WTC11 (cell line): ENCODE data around the gene WNT5A. TPM values are rescaled to one million over a fixed set of nuclear protein-coding genes. Genes with fewer than 3 reads are reported as not detected.

Experiments
- ATAC-seq: fragments of 200-7000 bp; cut with Tn5 transposase; 2 replicates; pipeline ENCODE4 v1.10.0; 2021; ENCODE audit warnings: mild to moderate bottlenecking, moderate library complexity
- CTCF ChIA-PET: fragments of 300-600 bp; sonication (Branson Sonifier 250); formaldehyde crosslinking; loops from one replicate; lab custom pipeline; 2021; ENCODE audit warnings: antibody characterized with exemption; lab: Charles Lee
- POLR2A ChIA-PET: fragments of 350-600 bp; sonication (Branson Sonifier 250); formaldehyde crosslinking; loops from one replicate; lab custom pipeline; 2021; ENCODE audit warnings: antibody characterized with exemption; lab: Charles Lee
- DNase-seq: peaks from one replicate; pipeline ENCODE4 v3.0.0; 2021; ENCODE audit warnings: low spot score
- H3K27ac Mint-ChIP-seq: 2 replicates; pipeline ENCODE4 v1.8.0; 2021; ENCODE audit warnings: mixed read lengths
- H3K27me3 Mint-ChIP-seq: 2 replicates; pipeline ENCODE4 v1.8.0; 2021; ENCODE audit warnings: low read depth, mild to moderate bottlenecking, moderate library complexity, mixed read lengths
- H3K36me3 Mint-ChIP-seq: 2 replicates; pipeline ENCODE4 v1.8.0; 2021; ENCODE audit warnings: mixed read lengths
- H3K4me1 Mint-ChIP-seq: 2 replicates; pipeline ENCODE4 v1.8.0; 2022; ENCODE audit warnings: mixed read lengths
- H3K4me3 Mint-ChIP-seq: 2 replicates; pipeline ENCODE4 v1.8.0; 2021; ENCODE audit warnings: mild to moderate bottlenecking, moderate library complexity, mixed read lengths
- H3K9me3 Mint-ChIP-seq: 2 replicates; pipeline ENCODE4 v1.8.0; 2021; ENCODE audit warnings: mixed read lengths
- EMX1 ChIP-seq: fragments of 250-450 bp; sonication (Bioruptor Pico); IDR thresholded peaks from 2 replicates; pipeline ENCODE4 v1.8.0; 2021; ENCODE audit warnings: mild to moderate bottlenecking
- FOXK1 ChIP-seq: sonication (generic); formaldehyde crosslinking; IDR thresholded peaks from 2 replicates; pipeline ENCODE4 v1.8.0; 2022; ENCODE audit warnings: mild to moderate bottlenecking, moderate library complexity, missing genetic modification reagents
- HMGA2 ChIP-seq: fragments of 250-450 bp; sonication (Bioruptor Pico); IDR thresholded peaks from 2 replicates; pipeline ENCODE4 v1.4.0; 2021; ENCODE audit warnings: mild to moderate bottlenecking, moderate library complexity
- IRF2 ChIP-seq: sonication (generic); formaldehyde crosslinking; IDR thresholded peaks from 2 replicates; pipeline ENCODE4 v1.8.0; 2022; ENCODE audit warnings: low read depth, missing genetic modification reagents, borderline replicate concordance
- NFATC4 ChIP-seq: fragments of 250-450 bp; sonication (Bioruptor Pico); IDR thresholded peaks from 2 replicates; pipeline ENCODE4 v1.9.0; 2021; ENCODE audit warnings: mild to moderate bottlenecking
- PRRX2 ChIP-seq: fragments of 250-450 bp; sonication (Bioruptor Pico); IDR thresholded peaks from 2 replicates; pipeline ENCODE4 v1.8.0; 2021; ENCODE audit warnings: mild to moderate bottlenecking
- SP1 ChIP-seq: sonication (generic); formaldehyde crosslinking; conservative IDR thresholded peaks from 2 replicates; pipeline ENCODE4 v1.8.1; 2022; ENCODE audit warnings: missing genetic modification reagents
- ZNF396 ChIP-seq: fragments of 250-450 bp; sonication (Bioruptor Pico); IDR thresholded peaks from 2 replicates; pipeline ENCODE4 v1.8.0; 2021; ENCODE audit warnings: mild to moderate bottlenecking, moderate library complexity, borderline replicate concordance
- total RNA-seq: library from RNA; stranded (reverse); gene quantifications from 3 replicates; pipeline ENCODE4 v1.2.3, GENCODE V29; 2021
- TF ChIP-seq, protein P1 (sequence below): sonication (generic); formaldehyde crosslinking; IDR thresholded peaks from 2 replicates; pipeline ENCODE4 v1.8.0; 2023; ENCODE audit warnings: missing genetic modification reagents, mild to moderate bottlenecking, borderline replicate concordance
- TF ChIP-seq, protein P2 (sequence below): sonication (generic); formaldehyde crosslinking; IDR thresholded peaks from 2 replicates; pipeline ENCODE4 v1.8.1; 2023; ENCODE audit warnings: mild to moderate bottlenecking, missing genetic modification reagents, moderate library complexity
- TF ChIP-seq, protein P3 (sequence below): sonication (generic); formaldehyde crosslinking; IDR thresholded peaks from 2 replicates; pipeline ENCODE4 v1.8.1; 2022; ENCODE audit warnings: missing genetic modification reagents, borderline replicate concordance
- TF ChIP-seq, protein P4 (sequence below): sonication (generic); formaldehyde crosslinking; conservative IDR thresholded peaks from 2 replicates; pipeline ENCODE4 v1.8.1; 2023; ENCODE audit warnings: mild to moderate bottlenecking, low read depth, missing genetic modification reagents, moderate library complexity
- TF ChIP-seq, protein P5 (sequence below): sonication (generic); formaldehyde crosslinking; IDR thresholded peaks from 2 replicates; pipeline ENCODE4 v1.8.1; 2022; ENCODE audit warnings: mild to moderate bottlenecking, missing genetic modification reagents, moderate library complexity, borderline replicate concordance
- TF ChIP-seq, protein P6 (sequence below): fragments of 250-450 bp; sonication (Bioruptor Pico); IDR thresholded peaks from 2 replicates; pipeline ENCODE4 v1.9.0; 2021; ENCODE audit warnings: mild to moderate bottlenecking, borderline replicate concordance
- TF ChIP-seq, protein P7 (sequence below): sonication (generic); formaldehyde crosslinking; IDR thresholded peaks from 2 replicates; pipeline ENCODE4 v1.8.0; 2022; ENCODE audit warnings: mild to moderate bottlenecking, missing genetic modification reagents
- TF ChIP-seq, protein P8 (sequence below): fragments of 250-450 bp; sonication (Bioruptor Pico); IDR thresholded peaks from 2 replicates; pipeline ENCODE4 v1.8.0; 2021; ENCODE audit warnings: mild to moderate bottlenecking

Gene WNT5A
- total RNA-seq, 1 experiment from 2014 or later, result 10.6 TPM

DNA sequence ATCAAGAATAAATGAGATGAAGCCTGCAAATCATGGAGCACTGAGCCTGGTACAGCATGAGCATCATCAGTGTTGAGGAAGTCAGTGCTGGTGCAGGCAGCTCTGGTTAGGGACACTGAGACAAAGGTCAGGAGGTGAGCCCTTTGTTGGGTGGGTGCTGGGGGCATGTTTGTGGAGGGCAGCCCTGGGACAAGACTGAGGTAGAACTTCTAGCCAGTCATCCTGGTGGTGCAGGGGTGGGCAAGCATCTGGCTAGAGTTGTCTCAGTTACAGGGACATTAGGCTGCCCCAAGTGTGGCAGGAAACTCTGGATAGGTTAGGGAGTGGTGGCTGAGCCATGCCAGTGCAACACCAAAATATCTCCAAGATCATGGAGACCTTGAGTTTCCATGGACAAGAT, 27.3 kb downstream of the WNT5A start (continued):
- TF ChIP-seq, protein P1, sequence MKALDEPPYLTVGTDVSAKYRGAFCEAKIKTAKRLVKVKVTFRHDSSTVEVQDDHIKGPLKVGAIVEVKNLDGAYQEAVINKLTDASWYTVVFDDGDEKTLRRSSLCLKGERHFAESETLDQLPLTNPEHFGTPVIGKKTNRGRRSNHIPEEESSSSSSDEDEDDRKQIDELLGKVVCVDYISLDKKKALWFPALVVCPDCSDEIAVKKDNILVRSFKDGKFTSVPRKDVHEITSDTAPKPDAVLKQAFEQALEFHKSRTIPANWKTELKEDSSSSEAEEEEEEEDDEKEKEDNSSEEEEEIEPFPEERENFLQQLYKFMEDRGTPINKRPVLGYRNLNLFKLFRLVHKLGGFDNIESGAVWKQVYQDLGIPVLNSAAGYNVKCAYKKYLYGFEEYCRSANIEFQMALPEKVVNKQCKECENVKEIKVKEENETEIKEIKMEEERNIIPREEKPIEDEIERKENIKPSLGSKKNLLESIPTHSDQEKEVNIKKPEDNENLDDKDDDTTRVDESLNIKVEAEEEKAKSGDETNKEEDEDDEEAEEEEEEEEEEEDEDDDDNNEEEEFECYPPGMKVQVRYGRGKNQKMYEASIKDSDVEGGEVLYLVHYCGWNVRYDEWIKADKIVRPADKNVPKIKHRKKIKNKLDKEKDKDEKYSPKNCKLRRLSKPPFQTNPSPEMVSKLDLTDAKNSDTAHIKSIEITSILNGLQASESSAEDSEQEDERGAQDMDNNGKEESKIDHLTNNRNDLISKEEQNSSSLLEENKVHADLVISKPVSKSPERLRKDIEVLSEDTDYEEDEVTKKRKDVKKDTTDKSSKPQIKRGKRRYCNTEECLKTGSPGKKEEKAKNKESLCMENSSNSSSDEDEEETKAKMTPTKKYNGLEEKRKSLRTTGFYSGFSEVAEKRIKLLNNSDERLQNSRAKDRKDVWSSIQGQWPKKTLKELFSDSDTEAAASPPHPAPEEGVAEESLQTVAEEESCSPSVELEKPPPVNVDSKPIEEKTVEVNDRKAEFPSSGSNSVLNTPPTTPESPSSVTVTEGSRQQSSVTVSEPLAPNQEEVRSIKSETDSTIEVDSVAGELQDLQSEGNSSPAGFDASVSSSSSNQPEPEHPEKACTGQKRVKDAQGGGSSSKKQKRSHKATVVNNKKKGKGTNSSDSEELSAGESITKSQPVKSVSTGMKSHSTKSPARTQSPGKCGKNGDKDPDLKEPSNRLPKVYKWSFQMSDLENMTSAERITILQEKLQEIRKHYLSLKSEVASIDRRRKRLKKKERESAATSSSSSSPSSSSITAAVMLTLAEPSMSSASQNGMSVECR (CRISPR knock-in tag), result no peak
- TF ChIP-seq EMX1 (CRISPR knock-in tag), result no peak
- TF ChIP-seq, protein P2, sequence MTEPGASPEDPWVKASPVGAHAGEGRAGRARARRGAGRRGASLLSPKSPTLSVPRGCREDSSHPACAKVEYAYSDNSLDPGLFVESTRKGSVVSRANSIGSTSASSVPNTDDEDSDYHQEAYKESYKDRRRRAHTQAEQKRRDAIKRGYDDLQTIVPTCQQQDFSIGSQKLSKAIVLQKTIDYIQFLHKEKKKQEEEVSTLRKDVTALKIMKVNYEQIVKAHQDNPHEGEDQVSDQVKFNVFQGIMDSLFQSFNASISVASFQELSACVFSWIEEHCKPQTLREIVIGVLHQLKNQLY (CRISPR knock-in tag), result no peak
- TF ChIP-seq, protein P3, sequence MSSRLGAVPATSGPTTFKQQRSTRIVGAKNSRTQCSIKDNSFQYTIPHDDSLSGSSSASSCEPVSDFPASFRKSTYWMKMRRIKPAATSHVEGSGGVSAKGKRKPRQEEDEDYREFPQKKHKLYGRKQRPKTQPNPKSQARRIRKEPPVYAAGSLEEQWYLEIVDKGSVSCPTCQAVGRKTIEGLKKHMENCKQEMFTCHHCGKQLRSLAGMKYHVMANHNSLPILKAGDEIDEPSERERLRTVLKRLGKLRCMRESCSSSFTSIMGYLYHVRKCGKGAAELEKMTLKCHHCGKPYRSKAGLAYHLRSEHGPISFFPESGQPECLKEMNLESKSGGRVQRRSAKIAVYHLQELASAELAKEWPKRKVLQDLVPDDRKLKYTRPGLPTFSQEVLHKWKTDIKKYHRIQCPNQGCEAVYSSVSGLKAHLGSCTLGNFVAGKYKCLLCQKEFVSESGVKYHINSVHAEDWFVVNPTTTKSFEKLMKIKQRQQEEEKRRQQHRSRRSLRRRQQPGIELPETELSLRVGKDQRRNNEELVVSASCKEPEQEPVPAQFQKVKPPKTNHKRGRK (CRISPR knock-in tag), result no peak

DNA sequence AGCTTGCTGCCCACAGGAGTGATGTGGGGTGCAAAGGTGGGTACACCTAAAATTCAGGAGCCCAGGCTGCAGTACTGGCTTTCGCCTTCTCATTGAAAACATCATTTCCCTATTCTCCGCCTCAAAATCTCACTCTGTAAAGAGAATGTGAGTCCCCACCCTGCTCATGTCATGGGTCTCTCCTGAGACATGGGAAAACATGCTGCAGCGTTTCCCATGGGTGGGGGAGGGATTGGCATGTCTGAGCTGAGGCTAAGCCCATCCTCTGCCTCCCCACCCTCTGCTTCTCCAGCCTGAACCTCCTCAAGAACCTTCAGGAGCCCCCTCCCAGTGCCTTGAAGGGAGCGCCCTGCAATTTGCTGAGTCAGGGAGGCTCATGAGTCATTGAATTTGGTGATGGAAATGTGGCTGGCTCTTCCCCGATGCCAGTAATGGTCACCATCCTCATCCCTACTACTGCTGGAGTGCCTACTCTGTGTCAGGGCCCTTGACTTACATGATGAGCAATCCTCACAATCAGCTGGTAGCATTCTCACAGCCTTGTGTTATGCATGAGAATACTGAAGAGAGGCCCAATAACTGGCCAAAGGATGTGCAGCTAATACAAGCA, 28.8 kb downstream of the WNT5A start:
- DNase-seq (no peak), ATAC-seq (no peak)
- no peak overlapping the region for H3K4me3 Mint-ChIP-seq
- no peaks in the 10 kb centered on the region for H3K36me3 Mint-ChIP-seq
- CTCF ChIA-PET, result no interaction called here
- peaks cover 3% of the 10 kb centered on the region; the same call in 1 of the 2 replicates for H3K4me1 Mint-ChIP-seq
- no peak overlapping the region for H3K27ac Mint-ChIP-seq
- no peaks in the 10 kb centered on the region for H3K9me3 Mint-ChIP-seq
- H3K27me3 Mint-ChIP-seq, result no peaks in the 10 kb centered on the region; the same call in 1 of the 2 replicates
- POLR2A ChIA-PET, result no interaction called here
- TF ChIP-seq NFATC4 (no peak), ZNF396 (CRISPR knock-in tag) (no peak), HMGA2 (no peak), PRRX2 (CRISPR knock-in tag) (no peak), SP1 (CRISPR knock-in tag) (no peak), IRF2 (no peak), FOXK1 (CRISPR knock-in tag) (no peak)
- TF ChIP-seq, protein P4, sequence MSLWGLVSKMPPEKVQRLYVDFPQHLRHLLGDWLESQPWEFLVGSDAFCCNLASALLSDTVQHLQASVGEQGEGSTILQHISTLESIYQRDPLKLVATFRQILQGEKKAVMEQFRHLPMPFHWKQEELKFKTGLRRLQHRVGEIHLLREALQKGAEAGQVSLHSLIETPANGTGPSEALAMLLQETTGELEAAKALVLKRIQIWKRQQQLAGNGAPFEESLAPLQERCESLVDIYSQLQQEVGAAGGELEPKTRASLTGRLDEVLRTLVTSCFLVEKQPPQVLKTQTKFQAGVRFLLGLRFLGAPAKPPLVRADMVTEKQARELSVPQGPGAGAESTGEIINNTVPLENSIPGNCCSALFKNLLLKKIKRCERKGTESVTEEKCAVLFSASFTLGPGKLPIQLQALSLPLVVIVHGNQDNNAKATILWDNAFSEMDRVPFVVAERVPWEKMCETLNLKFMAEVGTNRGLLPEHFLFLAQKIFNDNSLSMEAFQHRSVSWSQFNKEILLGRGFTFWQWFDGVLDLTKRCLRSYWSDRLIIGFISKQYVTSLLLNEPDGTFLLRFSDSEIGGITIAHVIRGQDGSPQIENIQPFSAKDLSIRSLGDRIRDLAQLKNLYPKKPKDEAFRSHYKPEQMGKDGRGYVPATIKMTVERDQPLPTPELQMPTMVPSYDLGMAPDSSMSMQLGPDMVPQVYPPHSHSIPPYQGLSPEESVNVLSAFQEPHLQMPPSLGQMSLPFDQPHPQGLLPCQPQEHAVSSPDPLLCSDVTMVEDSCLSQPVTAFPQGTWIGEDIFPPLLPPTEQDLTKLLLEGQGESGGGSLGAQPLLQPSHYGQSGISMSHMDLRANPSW (CRISPR knock-in tag), result no peak
- TF ChIP-seq, protein P5, sequence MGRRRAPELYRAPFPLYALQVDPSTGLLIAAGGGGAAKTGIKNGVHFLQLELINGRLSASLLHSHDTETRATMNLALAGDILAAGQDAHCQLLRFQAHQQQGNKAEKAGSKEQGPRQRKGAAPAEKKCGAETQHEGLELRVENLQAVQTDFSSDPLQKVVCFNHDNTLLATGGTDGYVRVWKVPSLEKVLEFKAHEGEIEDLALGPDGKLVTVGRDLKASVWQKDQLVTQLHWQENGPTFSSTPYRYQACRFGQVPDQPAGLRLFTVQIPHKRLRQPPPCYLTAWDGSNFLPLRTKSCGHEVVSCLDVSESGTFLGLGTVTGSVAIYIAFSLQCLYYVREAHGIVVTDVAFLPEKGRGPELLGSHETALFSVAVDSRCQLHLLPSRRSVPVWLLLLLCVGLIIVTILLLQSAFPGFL (CRISPR knock-in tag), result no peak
- TF ChIP-seq, protein P6, sequence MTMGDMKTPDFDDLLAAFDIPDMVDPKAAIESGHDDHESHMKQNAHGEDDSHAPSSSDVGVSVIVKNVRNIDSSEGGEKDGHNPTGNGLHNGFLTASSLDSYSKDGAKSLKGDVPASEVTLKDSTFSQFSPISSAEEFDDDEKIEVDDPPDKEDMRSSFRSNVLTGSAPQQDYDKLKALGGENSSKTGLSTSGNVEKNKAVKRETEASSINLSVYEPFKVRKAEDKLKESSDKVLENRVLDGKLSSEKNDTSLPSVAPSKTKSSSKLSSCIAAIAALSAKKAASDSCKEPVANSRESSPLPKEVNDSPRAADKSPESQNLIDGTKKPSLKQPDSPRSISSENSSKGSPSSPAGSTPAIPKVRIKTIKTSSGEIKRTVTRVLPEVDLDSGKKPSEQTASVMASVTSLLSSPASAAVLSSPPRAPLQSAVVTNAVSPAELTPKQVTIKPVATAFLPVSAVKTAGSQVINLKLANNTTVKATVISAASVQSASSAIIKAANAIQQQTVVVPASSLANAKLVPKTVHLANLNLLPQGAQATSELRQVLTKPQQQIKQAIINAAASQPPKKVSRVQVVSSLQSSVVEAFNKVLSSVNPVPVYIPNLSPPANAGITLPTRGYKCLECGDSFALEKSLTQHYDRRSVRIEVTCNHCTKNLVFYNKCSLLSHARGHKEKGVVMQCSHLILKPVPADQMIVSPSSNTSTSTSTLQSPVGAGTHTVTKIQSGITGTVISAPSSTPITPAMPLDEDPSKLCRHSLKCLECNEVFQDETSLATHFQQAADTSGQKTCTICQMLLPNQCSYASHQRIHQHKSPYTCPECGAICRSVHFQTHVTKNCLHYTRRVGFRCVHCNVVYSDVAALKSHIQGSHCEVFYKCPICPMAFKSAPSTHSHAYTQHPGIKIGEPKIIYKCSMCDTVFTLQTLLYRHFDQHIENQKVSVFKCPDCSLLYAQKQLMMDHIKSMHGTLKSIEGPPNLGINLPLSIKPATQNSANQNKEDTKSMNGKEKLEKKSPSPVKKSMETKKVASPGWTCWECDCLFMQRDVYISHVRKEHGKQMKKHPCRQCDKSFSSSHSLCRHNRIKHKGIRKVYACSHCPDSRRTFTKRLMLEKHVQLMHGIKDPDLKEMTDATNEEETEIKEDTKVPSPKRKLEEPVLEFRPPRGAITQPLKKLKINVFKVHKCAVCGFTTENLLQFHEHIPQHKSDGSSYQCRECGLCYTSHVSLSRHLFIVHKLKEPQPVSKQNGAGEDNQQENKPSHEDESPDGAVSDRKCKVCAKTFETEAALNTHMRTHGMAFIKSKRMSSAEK (CRISPR knock-in tag), result no peak
- TF ChIP-seq, protein P7, sequence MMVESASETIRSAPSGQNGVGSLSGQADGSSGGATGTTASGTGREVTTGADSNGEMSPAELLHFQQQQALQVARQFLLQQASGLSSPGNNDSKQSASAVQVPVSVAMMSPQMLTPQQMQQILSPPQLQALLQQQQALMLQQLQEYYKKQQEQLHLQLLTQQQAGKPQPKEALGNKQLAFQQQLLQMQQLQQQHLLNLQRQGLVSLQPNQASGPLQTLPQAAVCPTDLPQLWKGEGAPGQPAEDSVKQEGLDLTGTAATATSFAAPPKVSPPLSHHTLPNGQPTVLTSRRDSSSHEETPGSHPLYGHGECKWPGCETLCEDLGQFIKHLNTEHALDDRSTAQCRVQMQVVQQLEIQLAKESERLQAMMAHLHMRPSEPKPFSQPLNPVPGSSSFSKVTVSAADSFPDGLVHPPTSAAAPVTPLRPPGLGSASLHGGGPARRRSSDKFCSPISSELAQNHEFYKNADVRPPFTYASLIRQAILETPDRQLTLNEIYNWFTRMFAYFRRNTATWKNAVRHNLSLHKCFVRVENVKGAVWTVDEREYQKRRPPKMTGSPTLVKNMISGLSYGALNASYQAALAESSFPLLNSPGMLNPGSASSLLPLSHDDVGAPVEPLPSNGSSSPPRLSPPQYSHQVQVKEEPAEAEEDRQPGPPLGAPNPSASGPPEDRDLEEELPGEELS (CRISPR knock-in tag), result no peak
- TF ChIP-seq, protein P8, sequence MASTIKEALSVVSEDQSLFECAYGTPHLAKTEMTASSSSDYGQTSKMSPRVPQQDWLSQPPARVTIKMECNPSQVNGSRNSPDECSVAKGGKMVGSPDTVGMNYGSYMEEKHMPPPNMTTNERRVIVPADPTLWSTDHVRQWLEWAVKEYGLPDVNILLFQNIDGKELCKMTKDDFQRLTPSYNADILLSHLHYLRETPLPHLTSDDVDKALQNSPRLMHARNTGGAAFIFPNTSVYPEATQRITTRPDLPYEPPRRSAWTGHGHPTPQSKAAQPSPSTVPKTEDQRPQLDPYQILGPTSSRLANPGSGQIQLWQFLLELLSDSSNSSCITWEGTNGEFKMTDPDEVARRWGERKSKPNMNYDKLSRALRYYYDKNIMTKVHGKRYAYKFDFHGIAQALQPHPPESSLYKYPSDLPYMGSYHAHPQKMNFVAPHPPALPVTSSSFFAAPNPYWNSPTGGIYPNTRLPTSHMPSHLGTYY (CRISPR knock-in tag), result no peak
